22Rv1 (cell line): ENCODE results near the gene YWHAG.

Source experiments
- CTCF ChIP-seq: fragments of 450-650 bp; IDR thresholded peaks from 2 replicates; pipeline ENCODE4 v1.5.1; 2017; ENCODE audit warnings: mild to moderate bottlenecking
- ZFX ChIP-seq: fragments of 450-650 bp; IDR thresholded peaks from 2 replicates; pipeline ENCODE4 v1.6.1; 2017; ENCODE audit warnings: antibody characterized with exemption, borderline replicate concordance

- TF ChIP-seq CTCF = no peak
- no peak for TF ChIP-seq ZFX
Measured at GRCh38 chr7:76303202-76304147, 55.3 kb downstream of the YWHAG start.
